Natural killer cell (primary cell): ENCODE results near the gene MYPOP. TPM values are rescaled to one million over a fixed set of nuclear protein-coding genes. Genes with fewer than 3 reads are reported as not detected.
A peak's percentile ranks its signal among the peaks of the same experiment; 100 is the strongest.
"Not testable (repeated sequence)": the region's sequence is repeated elsewhere in the genome, so short reads cannot be mapped to it uniquely, and the experiment has no call there.

Experiments used
- ATAC-seq, 3 donors: fragments of 150-1000 bp in 2 of 3; fragments of 200-7000 bp in 1 of 3; cut with Tn5 transposase; 1 replicate in 1 of 3; 2 replicates in 2 of 3; pipeline ENCODE4 v1.10.0; 2021; ENCODE audit warnings: mild to moderate bottlenecking in 2 of 3, moderate library complexity in 2 of 3
- DNase-seq, 2 donors: peaks; one replicate each; pipeline versions ENCODE4 v3.0.0 to v3.0.0-alpha.2; 2013 to 2021; ENCODE audit warnings: mixed read lengths in 1 of 2
- H3K27ac ChIP-seq: one replicate; pipeline ENCODE4 v1.5.1; 2013; ENCODE audit warnings: mild to moderate bottlenecking, low read length
- H3K27me3 ChIP-seq: one replicate; pipeline ENCODE4 v1.6.1; 2013; ENCODE audit warnings: low read length; ENCODE audit not compliant: control insufficient read depth, insufficient read depth
- H3K36me3 ChIP-seq: one replicate; pipeline ENCODE4 v1.6.1; 2013; ENCODE audit warnings: low read length; ENCODE audit not compliant: control insufficient read depth, insufficient read depth
- H3K4me1 ChIP-seq: one replicate; pipeline ENCODE4 v1.6.1; 2013; ENCODE audit warnings: low read length; ENCODE audit not compliant: control insufficient read depth, insufficient read depth
- H3K4me3 ChIP-seq: one replicate; pipeline ENCODE4 v1.5.1; 2013; ENCODE audit warnings: low read length
- H3K9me3 ChIP-seq: one replicate; pipeline ENCODE4 v1.6.1; 2013; ENCODE audit warnings: low read length; ENCODE audit not compliant: control insufficient read depth, insufficient read depth
- H3K27ac Mint-ChIP-seq, 2 donors: one replicate each; pipeline ENCODE4 v1.8.0; 2022; ENCODE audit warnings: mild to moderate bottlenecking in 2 of 2, mixed read lengths in 2 of 2, moderate library complexity in 1 of 2
- H3K27me3 Mint-ChIP-seq, 2 donors: one replicate each; pipeline ENCODE4 v1.8.0; 2022; ENCODE audit warnings: low read depth in 2 of 2, mixed read lengths in 2 of 2
- H3K36me3 Mint-ChIP-seq: one replicate; pipeline ENCODE4 v1.8.0; 2022; ENCODE audit warnings: mixed read lengths
- H3K4me1 Mint-ChIP-seq, 2 donors: one replicate each; pipeline ENCODE4 v1.8.0; 2022; ENCODE audit warnings: mixed read lengths in 2 of 2
- H3K4me3 Mint-ChIP-seq: one replicate; pipeline ENCODE4 v1.8.0; 2022; ENCODE audit warnings: mild to moderate bottlenecking, moderate library complexity, mixed read lengths
- H3K9me3 Mint-ChIP-seq, 2 donors: one replicate each; pipeline ENCODE4 v1.8.0; 2022; ENCODE audit warnings: mixed read lengths in 2 of 2
- CTCF ChIP-seq: fragments of 200-600 bp; IDR thresholded peaks from one replicate; pipeline ENCODE4 v1.8.0; 2022; ENCODE audit warnings: antibody characterized with exemption
- WGBS: methylation state at CpG from one replicate; pipeline ENCODE4 v1.1.7; 2013; ENCODE audit warnings: missing lambda C conversion rate; ENCODE audit not compliant: insufficient coverage; 5-methylcytosine and 5-hydroxymethylcytosine counted together
- intact Hi-C: fragments of 100-400 bp; cut with micrococcal nuclease; formaldehyde crosslinking; loops from one replicate; pipeline ENCODE4 v1.14.2; 2022
- total RNA-seq, 4 donors: library from RNA; stranded (reverse); fragments of 120-200 nt in 1 of 4; gene quantifications; one replicate each; pipeline versions ENCODE4 v1.2.3 to v1.2.4, GENCODE V29; 2013 to 2022

MYPOP gene
- total RNA-seq, 3 donors from 2014 or later (not counting 1 experiment from before 2014, with no cell fraction given): 7.0 to 8.4 (median 7.2) TPM

- intact Hi-C loops: no loop called here
- H3K27ac ChIP-seq: no peak overlapping the region
- no peak for TF ChIP-seq CTCF
- Mint-ChIP-seq H3K36me3 (no peaks in the 10 kb centered on the region), H3K27ac (no peak overlapping the region), H3K4me1 (peaks cover 0 to 12% of the 10 kb centered on the region in 2 donors), H3K27me3 (peaks cover 0 to 14% of the 10 kb centered on the region in 2 donors), H3K9me3 (no peaks in the 10 kb centered on the region), H3K4me3 (no peak overlapping the region)
- no peak for DNase-seq
- WGBS: 95% methylated on average over 34 of the region's 34 CpGs
- peaks cover 13% of the 10 kb centered on the region for H3K4me1 ChIP-seq
- H3K36me3 ChIP-seq: no peaks in the 10 kb centered on the region
- ATAC-seq: no peak
- H3K27me3 ChIP-seq: no peaks in the 10 kb centered on the region
- H3K9me3 ChIP-seq: no peaks in the 10 kb centered on the region
- no peak overlapping the region for H3K4me3 ChIP-seq
Observed at GRCh38 chr19:45872095-45872919, 30.1 kb downstream of the MYPOP start.

DNA sequence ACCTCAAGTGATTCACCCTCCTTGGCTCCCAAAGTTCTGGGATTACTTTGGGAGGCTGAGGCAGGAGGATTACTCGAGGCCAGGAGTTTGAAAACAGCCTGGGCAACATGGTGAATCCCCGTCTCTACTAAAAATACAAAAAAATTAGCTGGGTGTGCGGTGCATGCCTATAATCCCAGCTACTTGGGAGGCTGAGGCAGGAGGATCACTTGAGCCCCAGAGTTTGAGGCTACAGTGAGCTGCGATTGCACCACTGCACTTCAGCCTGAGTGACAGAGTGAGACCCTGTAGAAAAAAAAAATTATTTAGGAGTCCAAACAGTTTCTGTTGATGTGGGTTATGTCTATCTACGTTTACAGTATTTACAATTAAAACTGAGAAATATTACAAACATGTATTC is 31.6 kb downstream of the MYPOP start:
- H3K4me3 ChIP-seq: no peak overlapping the region
- DNase-seq: no peak
- intact Hi-C loops: no loop called here
- H3K9me3 ChIP-seq: no peaks in the 10 kb centered on the region
- no peak for ATAC-seq
- no peaks in the 10 kb centered on the region for H3K4me1 ChIP-seq
- no peak overlapping the region for H3K27ac ChIP-seq
- no peaks in the 10 kb centered on the region for H3K27me3 ChIP-seq
- Mint-ChIP-seq H3K4me3 (no peak overlapping the region), H3K27me3 (peaks cover 0 to 8% of the 10 kb centered on the region in 2 donors), H3K36me3 (no peaks in the 10 kb centered on the region), H3K27ac (no peak overlapping the region), H3K9me3 (no peaks in the 10 kb centered on the region), H3K4me1 (no peaks in the 10 kb centered on the region)
- TF ChIP-seq CTCF: no peak
- WGBS: 96% methylated on average over 4 of the region's 5 CpGs
- H3K36me3 ChIP-seq: no peaks in the 10 kb centered on the region

DNA sequence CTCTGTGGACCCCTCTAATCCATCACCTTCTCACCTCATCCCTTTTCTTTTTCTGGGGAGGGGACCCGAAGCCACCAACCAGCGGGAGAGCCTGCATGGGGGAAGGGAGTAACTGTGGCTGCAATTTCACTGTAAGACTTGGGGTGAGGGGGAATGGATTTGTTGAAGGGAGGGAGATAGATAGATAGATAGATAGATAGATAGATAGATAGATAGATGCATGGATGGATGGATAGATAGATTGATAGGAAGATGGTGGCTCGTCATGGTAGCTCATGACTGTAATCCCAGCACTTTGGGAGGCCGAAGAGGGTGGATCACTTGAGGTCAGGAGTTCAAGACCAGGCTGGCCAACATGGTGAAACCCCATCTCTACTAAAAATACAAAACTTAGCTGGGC is 35.2 kb downstream of the MYPOP start:
- not testable (repeated sequence) for H3K36me3 Mint-ChIP-seq, H3K27ac ChIP-seq, H3K9me3 Mint-ChIP-seq, H3K9me3 ChIP-seq, ATAC-seq, H3K27ac Mint-ChIP-seq, H3K36me3 ChIP-seq, DNase-seq, H3K4me3 ChIP-seq
- peak overlapping the region; percentile 11 for H3K4me3 Mint-ChIP-seq
- H3K27me3 Mint-ChIP-seq: peaks cover 16 to 24% of the 10 kb centered on the region in 2 donors
- intact Hi-C loops: loop anchor here (10.0 kb wide), 2 partner anchors 92 to 398 kb away; no protein-coding TSS in a partner anchor
- WGBS: 84% methylated on average over 4 of the region's 4 CpGs
- peaks cover 11% of the 10 kb centered on the region for H3K27me3 ChIP-seq
- peaks cover 19% of the 10 kb centered on the region for H3K4me1 ChIP-seq
- peaks cover 16 to 26% of the 10 kb centered on the region in 2 donors for H3K4me1 Mint-ChIP-seq

DNA sequence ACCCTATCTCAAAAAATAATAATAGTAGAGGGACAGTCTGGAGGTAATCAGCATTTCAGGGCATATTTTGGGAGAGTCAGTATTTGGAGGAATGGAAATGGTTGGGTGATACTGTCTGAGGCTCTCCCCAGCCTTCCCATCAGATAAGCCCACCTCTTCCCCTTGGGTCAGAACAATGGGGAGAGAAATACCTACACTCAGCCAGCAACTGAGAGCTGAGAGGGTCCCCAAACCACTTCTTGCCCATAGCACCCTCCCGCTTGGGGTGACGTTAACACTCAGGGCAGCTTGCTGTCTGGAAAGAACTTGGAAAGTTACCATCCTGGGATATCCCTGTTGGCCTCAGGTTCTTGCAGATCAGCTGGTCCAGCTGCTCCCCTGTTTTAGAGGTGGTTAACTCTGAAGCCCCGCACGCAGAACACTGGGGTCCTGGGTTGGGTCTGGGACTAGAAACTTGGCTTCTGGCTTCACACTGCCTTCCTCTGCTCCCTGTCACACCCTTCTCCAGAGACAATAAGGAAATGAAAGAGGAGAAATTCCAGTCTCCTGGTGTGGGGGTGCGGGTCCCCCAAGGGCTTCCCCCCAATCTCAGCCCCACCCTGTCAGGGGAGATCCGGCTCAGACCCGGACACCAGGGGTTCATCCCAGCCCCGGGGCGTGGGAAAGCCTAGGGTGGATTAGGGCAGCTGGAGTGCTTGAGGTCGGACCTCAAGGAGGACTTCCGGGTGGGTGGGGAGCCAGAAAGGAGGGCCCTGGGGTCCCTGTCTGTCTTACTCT is 35.8 kb downstream of the MYPOP start:
- Histone ChIP-seq H3K4me3 (no peak overlapping the region), H3K27ac (no peak overlapping the region), H3K36me3 (no peaks in the 10 kb centered on the region), H3K4me1 (peaks cover 22% of the 10 kb centered on the region), H3K9me3 (no peaks in the 10 kb centered on the region), H3K27me3 (peaks cover 11% of the 10 kb centered on the region)
- no peaks in the 10 kb centered on the region for H3K36me3 Mint-ChIP-seq
- H3K4me1 Mint-ChIP-seq: peaks cover 21 to 32% of the 10 kb centered on the region in 2 donors
- no peak overlapping the region for H3K4me3 Mint-ChIP-seq
- no peak overlapping the region for H3K27ac Mint-ChIP-seq
- peaks cover 16 to 24% of the 10 kb centered on the region in 2 donors for H3K27me3 Mint-ChIP-seq
- TF ChIP-seq CTCF: no peak
- intact Hi-C loops: loop anchor here (10.0 kb wide), 2 partner anchors 92 to 398 kb away; no protein-coding TSS in a partner anchor
- DNase-seq: no peak
- no peaks in the 10 kb centered on the region for H3K9me3 Mint-ChIP-seq
- WGBS: 85% methylated on average over 8 of the region's 11 CpGs
- ATAC-seq: no peak
